ENCODE results near the gene DENND1A.

Gene DENND1A

DNA sequence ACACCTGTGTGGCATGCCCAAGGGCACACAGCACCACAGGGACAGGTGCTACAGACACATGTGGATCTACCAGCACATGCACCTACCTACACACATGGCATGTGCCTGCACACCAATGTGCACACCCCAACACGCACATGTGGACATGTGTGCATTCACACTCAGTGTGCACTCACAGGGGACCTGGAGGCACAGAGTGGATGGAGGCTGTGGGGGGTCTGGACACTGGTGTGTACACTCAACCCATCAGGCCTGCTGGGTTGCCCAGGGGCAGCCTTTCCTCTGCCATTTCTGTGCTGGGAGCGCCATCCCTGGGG is 572.2 kb downstream of the DENND1A start:
- DNase-seq (ENCODE audit: insufficient read length, low spot score) = no peak
- FAIRE-seq = no peak
- no peak for TF ChIP-seq POLR2A (IDR thresholded peaks at IDR 0.05; ENCODE audit: low read depth, low read length)

DNA sequence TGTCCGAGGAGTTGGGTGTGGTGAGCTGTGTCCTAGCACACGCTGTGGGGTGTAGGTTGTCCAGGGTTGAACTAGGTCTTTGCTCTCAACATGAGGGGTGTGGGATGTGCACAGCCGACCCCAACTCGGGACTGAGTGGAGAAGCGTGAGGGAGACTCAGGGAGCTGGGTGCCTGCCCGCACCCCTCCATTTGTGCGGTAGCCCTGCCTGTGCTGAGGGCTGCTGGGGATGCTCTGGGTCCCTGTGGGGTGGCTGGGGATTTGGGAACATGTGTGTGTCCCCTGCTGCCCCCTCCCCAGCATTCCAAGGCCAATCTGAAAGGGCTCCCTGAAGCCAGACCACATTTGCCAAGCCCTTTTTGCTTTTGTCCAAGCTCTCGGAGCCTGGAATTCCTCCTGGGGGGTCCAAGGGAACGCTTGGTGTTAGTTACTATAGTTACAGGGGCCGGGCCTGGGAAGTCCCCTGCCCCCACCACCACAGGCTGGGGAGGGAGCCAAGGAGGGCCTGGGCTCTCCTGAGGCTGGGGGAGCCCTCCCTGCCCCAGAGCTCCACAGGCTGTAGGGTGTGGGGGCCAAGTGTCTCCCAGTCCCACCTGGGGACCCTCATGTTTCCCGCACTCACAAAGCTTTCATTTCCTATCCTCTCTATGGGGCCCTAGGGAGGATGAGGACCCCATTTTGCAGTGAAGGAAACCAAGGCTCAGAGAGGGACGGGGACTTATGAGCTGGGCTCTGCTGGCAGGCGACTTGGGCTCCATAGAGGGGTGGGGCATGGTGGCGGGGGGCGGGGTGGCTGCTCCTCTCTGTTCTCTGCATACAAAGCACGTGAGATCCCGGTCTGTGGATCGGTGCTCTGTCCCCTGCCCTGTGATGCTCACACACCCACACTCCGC is 572.8 kb downstream of the DENND1A start:
- no peak for DNase-seq (ENCODE audit: insufficient read length, low spot score)
- TF ChIP-seq POLR2A (IDR thresholded peaks at IDR 0.05; ENCODE audit: low read depth, low read length) = no peak
- no peak for FAIRE-seq

DNA sequence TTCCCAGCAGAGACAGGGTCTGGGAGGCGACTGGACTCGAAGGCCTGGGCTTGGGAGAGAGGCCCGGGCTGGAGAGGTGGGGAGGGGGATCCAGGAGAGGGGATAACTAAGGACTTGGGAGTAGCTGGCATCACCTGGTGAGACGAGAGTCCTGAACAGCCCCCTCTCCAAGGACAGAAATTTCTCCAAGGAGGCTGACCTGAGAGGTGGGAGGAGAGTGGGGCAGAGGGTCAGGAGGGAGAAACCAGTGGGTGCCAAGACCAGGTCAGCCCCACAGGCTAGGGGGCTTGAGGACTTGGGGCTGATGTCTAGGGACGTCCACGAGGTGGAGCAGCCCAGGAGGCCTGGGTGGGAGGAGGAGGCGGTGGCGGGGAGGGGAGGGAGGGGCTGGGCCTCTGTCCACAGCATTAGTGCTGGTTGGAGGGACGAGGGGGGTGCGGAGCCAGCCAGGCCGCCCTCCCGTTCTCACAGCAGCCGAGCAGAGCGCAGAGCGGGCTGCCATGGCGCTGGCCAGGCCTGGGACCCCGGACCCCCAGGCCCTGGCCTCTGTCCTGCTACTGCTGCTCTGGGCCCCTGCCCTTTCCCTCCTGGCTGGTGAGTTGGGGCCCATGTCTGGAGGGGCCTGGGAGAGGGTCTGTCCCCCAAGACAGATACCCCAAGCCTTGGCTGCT is 574.0 kb downstream of the DENND1A start, which contains the start of gene CRB2:
CRB2 (plus strand) TSS at position 437 of the 671 bp plus-strand sequence; CDS start at position 501, 64 bp downstream.
- DNase-seq (ENCODE audit: insufficient read length, low spot score) (no peak), FAIRE-seq (no peak)
- no peak for TF ChIP-seq POLR2A (IDR thresholded peaks at IDR 0.05; ENCODE audit: low read depth, low read length)

DNA sequence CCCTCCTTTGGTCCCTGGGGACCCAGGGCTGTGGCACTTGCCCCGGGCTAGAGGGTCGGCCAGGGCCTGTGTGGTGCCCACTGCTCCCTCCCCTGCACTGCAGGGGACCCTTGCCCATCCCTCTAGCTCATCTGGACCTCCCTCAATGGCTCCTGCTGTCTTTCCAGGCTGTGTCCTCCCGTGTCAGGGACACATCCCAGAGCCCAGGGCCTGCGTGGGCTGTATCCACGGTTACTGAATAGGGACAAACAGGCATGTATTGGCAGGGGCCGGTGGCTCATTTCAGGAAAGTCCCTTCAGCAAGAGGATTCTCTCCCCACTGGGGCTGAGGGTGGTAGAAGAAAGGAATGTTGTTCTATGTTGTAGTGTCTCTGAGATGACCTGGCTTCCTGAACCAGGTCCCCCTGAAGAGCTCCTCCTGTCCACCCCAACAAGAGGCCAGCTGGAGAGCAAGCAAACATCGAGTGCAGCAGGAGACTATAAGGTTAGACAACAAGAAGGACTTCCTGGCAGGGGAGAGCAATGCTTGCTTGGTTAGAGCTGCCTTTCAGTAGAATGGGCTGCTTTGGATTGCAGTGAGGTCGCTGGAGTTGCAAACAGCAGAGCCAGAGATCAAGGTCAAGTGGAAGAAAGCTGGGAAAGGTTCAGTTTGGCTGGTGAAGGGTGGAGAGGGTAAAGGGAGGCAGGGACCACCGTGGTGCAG is 575.0 kb downstream of the DENND1A start:
- DNase-seq (ENCODE audit: insufficient read length, low spot score) (no peak), FAIRE-seq (no peak)
- TF ChIP-seq POLR2A (IDR thresholded peaks at IDR 0.05; ENCODE audit: low read depth, low read length) = no peak

DNA sequence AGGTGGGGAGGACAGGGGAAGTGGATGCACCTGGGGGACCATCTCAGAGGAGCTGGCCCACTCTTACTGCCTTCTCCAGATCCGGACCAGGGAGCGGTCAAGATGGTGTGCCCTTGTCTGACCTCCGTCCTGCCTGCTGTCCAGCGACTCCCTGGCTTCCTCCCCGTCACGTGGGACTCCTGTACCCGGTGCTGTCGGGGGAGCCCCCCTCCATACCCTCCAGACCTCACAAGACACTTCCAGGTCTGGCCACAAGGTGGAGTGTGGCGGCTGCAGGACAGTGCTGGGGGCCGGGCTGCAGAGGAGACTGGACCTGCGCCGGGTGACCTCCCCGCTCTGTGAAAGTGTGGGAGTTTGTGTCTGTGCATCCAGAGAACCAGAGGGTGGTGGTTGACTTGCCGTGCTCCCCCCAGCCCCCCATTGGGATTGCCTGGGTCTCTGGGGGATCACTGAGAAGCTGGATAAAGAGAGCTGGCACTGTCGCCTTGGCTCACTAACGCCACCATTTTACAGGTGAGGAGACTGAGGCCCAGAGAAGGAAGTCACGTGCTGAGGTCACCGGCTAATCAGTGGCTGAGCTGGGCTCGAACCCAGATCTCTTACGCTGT is 575.8 kb downstream of the DENND1A start:
- TF ChIP-seq POLR2A (IDR thresholded peaks at IDR 0.05; ENCODE audit: low read depth, low read length) = no peak
- DNase-seq (ENCODE audit: insufficient read length, low spot score) (peak; percentile 97), FAIRE-seq (no peak)

DNA sequence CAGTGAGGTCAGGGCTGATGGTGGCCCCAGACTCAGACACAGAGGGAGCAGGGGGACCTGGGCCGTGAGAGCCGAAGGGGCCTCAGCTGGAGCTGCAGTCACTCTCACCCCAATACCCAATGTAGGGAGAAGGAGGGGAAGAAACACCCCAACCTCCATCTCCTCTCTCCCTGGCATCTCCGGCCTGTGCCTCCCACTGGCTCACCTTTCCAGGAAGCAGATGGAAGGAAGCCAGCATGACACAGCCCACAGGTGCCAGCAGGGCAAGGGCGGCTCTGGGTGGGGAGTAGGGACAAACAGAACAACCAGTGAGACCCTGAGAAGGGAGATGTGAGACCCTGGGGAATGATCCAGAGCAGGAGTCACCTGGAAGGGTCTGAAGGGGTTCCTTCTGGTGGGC is 576.9 kb downstream of the DENND1A start:
- no peak for DNase-seq (ENCODE audit: insufficient read length, low spot score)
- TF ChIP-seq POLR2A (IDR thresholded peaks at IDR 0.05; ENCODE audit: low read depth, low read length) = no peak
- no peak for FAIRE-seq

DNA sequence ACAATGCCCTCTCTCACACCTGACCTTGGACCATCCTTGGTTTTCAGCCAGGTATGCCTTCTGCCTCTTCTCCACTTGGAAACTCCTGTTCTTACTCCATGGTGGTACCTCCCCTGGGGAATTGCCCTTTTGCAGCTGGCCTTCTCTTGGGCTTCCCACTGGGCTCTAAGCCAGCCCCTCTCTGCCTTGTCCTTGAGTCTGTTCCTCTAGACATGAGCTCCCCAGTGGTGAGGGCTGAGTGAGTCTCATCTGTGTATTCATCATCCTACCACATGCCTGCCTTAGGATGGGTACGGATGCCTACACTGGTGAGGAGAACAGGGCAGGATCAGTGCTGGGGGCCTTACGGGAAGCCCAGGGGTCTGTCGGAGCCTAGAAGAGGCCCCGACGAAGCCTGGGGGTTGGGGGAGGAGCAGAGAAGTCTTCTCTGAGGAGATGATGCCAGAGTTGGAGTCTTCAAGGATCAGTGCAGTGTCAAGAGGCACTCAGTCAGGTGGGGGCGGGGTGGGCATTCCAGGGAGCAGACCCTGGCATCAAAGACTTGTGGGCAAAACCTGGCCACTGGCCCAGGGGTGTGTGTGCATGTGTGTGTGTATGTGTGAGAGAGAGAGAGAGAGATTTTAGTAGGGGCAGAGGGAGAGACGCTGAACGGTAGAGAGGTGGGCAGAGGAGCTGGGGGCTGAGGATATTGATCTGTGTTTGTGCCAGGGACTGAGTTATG is 579.2 kb downstream of the DENND1A start:
- TF ChIP-seq POLR2A (IDR thresholded peaks at IDR 0.05; ENCODE audit: low read depth, low read length) = no peak

DNA sequence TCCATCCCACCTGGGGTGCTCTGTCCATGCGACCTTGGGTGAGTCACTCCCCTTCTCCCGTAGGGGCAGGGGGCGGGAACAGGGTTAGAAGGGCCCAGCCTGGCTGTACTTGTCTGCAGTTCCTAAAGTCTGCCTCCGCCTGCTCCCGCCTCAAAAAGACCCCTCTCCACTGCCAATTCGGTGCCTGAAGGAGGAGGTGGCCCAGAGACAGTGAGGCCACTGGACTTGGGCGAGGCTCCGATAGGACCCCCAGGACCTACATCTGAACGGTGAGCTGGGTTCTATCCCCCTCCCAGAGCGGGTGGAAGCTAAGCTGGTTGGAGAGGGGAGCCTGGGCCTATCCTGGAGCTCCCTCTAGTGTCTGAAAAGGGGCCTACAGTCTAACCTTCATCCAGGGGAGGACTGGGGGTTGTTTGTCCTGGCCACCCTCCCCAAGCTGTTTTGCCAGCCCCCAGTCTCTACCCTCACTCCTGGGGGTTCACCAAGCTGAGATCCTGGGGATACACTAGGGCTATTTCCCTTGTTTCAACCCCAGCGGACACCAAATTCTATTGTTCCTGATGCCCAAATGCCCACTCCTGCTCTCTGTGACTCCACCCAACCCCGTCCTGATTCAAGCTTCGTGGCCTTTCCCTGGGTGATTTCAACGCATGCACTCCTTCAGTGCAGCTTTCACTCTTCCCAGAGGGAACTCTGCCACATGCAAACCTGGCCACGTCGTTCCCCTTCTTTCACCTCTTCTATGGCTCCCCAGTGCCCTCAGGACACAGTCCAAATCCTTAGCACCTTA is 580.0 kb downstream of the DENND1A start:
- DNase-seq (ENCODE audit: insufficient read length, low spot score) = peak; percentile 97
- TF ChIP-seq POLR2A (IDR thresholded peaks at IDR 0.05; ENCODE audit: low read depth, low read length) = no peak
- FAIRE-seq = no peak

More for the DNA sequence above, 579.2 kb downstream of the DENND1A start:
- FAIRE-seq (no peak), DNase-seq (ENCODE audit: insufficient read length, low spot score) (peak; percentile 62)

DNA sequence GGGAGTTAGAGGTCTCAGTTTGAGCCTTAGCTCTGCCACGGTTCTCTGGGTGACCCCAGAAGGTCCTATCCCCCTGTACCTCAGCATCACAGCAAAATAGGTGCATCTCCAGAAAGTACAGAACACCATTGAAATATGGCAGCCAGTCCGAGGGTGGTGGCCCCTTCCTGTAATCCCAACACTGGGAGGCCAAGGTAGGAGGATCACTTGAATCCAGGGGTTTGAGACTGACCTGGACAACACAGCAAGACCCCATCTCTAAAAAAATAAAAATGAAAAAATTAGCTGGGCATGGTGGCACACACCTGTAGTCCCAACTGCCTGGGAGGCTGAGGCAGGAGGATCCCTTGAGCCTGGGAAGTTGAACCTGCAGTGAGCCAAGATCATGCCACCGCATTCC is 580.9 kb downstream of the DENND1A start:
- DNase-seq (ENCODE audit: insufficient read length, low spot score) = no peak
- FAIRE-seq = no peak
- no peak for TF ChIP-seq POLR2A (IDR thresholded peaks at IDR 0.05; ENCODE audit: low read depth, low read length)

DNA sequence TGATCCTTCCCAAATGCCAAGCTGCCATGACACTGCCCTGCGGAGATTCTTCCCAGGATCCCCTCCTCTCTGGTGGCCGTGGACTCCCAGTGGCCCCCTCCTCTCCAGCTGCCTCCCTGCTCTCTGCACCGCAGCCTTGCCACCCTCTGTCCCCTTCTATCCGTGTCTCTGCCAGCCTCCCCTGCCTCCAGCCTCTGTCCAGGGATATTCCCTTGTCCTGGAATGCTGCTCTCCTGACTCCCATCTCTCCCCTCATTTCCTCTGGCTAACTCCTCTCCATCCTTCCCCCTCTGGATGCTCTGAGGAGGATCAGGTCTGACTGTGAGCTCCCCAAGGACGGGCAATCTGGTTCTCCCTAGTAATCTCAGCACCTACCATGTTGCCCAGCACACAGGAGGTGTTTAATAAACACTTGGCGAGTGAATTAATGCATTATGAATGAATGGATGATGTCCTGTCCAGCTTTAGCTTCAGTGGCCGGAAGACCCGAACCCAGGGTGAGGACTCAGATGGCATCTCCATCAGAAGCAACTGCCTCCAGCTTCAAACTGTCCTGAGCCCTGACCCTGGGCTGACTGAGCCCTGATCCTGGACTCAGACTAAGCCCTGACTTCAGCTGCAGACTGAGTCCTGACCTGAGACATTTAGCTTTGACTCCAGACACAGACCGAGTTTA is 581.5 kb downstream of the DENND1A start:
- FAIRE-seq = no peak
- TF ChIP-seq POLR2A (IDR thresholded peaks at IDR 0.05; ENCODE audit: low read depth, low read length) = no peak
- no peak for DNase-seq (ENCODE audit: insufficient read length, low spot score)

DNA sequence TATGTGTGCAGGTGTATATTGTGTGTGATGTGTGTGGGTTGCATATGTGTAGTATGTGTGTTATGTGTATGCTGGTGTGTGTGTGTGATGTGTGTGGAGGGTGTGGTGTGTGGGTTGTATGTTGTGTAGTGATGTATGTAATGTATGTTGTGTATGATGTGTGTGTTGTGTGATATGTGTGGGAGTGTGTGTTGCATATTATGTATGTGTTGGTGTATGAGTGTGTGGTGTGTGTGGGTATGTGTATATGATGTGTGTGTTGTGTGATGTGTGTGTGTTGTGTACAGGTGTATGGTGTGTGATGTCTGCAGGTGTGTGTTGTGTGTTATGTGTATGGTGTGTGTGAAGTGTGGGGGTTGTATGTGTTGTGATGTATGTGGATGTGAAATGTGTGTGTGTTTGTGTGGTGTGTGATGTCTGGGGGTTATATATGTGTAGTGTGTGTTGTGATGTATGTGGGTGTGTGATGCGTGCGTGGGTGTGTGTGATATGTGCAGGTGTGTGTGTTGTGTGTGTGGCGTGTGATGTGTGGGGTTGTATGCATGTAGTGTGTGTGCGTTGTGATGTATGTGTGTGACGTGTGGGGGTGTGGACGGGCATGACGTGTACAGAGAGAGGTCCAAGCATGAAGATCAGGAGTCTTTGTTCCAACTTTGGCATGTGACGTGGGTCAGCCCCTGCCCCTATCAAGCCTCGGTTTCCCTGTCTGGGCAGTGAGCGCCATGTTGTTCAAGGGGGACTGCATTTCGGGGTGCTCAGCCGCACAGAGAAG is 582.5 kb downstream of the DENND1A start:
- DNase-seq (ENCODE audit: insufficient read length, low spot score) = no peak
- TF ChIP-seq POLR2A (IDR thresholded peaks at IDR 0.05; ENCODE audit: low read depth, low read length) = no peak
- no peak for FAIRE-seq
